Hepatocyte (in vitro differentiated cells): Measurements from ENCODE around the gene AKAP13. TPM values are rescaled to one million over a fixed set of nuclear protein-coding genes. Genes with fewer than 3 reads are reported as not detected.
A peak's percentile ranks its signal among the peaks of the same experiment; 100 is the strongest.

ENCODE experiments used
- DNase-seq: peaks from one replicate; pipeline ENCODE4 v3.0.0-alpha.2; 2016; ENCODE audit warnings: low spot score
- H2AFZ ChIP-seq: fragments of 200-600 bp; sonication (generic); 2 replicates; pipeline ENCODE4 v1.6.0; 2016; ENCODE audit warnings: antibody characterized with exemption, mild to moderate bottlenecking
- H3K27ac ChIP-seq: fragments of 200-600 bp; sonication (generic); 2 replicates; pipeline ENCODE4 v1.5.1; 2016; ENCODE audit warnings: mild to moderate bottlenecking
- H3K27me3 ChIP-seq: fragments of 200-600 bp; sonication (generic); 2 replicates; pipeline ENCODE4 v1.6.1; 2016
- H3K36me3 ChIP-seq: fragments of 200-600 bp; sonication (generic); replicated peaks from 2 replicates; pipeline ENCODE4 v1.5.1; 2016; ENCODE audit warnings: low read depth; ENCODE audit not compliant: insufficient read depth
- H3K4me1 ChIP-seq: fragments of 200-600 bp; sonication (generic); 2 replicates; pipeline ENCODE4 v1.5.1; 2016; ENCODE audit warnings: mild to moderate bottlenecking, moderate library complexity; ENCODE audit not compliant: insufficient read depth
- H3K4me2 ChIP-seq: fragments of 200-600 bp; sonication (generic); 2 replicates; pipeline ENCODE4 v1.6.0; 2016
- H3K4me3 ChIP-seq: fragments of 200-600 bp; sonication (generic); 2 replicates; pipeline ENCODE4 v1.5.1; 2016; ENCODE audit warnings: mild to moderate bottlenecking
- H3K79me2 ChIP-seq: fragments of 200-600 bp; sonication (generic); 2 replicates; pipeline ENCODE4 v1.6.0; 2017; ENCODE audit warnings: mild to moderate bottlenecking
- H3K9me2 ChIP-seq: fragments of 200-600 bp; sonication (generic); replicated peaks from 2 replicates; pipeline ENCODE4 v1.6.0; 2017; ENCODE audit warnings: mild to moderate bottlenecking; ENCODE audit not compliant: insufficient read depth
- H3K9me3 ChIP-seq: fragments of 200-600 bp; sonication (generic); 2 replicates; pipeline ENCODE4 v1.5.1; 2016; ENCODE audit warnings: low read depth, mild to moderate bottlenecking
- H4K20me1 ChIP-seq: fragments of 200-600 bp; sonication (generic); 2 replicates; pipeline ENCODE4 v1.6.0; 2016; ENCODE audit warnings: mild to moderate bottlenecking; ENCODE audit not compliant: insufficient read depth, poor library complexity, severe bottlenecking
- EZH2 ChIP-seq: fragments of 200-600 bp; sonication (generic); IDR thresholded peaks from 2 replicates; pipeline ENCODE4 v1.6.1; 2016; ENCODE audit warnings: antibody characterized with exemption, mild to moderate bottlenecking, borderline replicate concordance
- EZH2phosphoT487 ChIP-seq: fragments of 200-600 bp; sonication (generic); IDR thresholded peaks from one replicate; pipeline ENCODE4 v1.6.1; 2018; ENCODE audit warnings: antibody characterized with exemption, mild to moderate bottlenecking, low read depth, moderate library complexity; ENCODE audit not compliant: unreplicated experiment, severe bottlenecking
- WGBS: methylation state at CpG from one replicate; pipeline ENCODE4 v1.1.6; 2016; ENCODE audit warnings: low lambda C conversion rate; ENCODE audit errors: missing lambda C conversion rate; 5-methylcytosine and 5-hydroxymethylcytosine counted together
- polyA plus RNA-seq: library from polyadenylated mRNA; unstranded; fragments of >200 nt; fragmentation: Nextera tagmentation; extraction: Ambion mirVana; gene quantifications from 2 replicates; pipeline ENCODE4 v1.2.1, GENCODE V29; 2016
- total RNA-seq: library from RNA; depleted of rRNA; stranded (reverse); fragments of >200 nt; gene quantifications from 2 replicates; pipeline ENCODE4 v1.2.3, GENCODE V29; 2014
- TF ChIP-seq, protein P1 (sequence below): fragments of 200-600 bp; sonication (generic); IDR thresholded peaks from 2 replicates; pipeline ENCODE4 v1.5.1; 2016; ENCODE audit warnings: antibody characterized with exemption, mild to moderate bottlenecking; ENCODE audit not compliant: poor library complexity

AKAP13 gene
- total and polyA plus RNA-seq, 2 experiments from 2014 or later, result 55.6 to 80.9 TPM

DNA sequence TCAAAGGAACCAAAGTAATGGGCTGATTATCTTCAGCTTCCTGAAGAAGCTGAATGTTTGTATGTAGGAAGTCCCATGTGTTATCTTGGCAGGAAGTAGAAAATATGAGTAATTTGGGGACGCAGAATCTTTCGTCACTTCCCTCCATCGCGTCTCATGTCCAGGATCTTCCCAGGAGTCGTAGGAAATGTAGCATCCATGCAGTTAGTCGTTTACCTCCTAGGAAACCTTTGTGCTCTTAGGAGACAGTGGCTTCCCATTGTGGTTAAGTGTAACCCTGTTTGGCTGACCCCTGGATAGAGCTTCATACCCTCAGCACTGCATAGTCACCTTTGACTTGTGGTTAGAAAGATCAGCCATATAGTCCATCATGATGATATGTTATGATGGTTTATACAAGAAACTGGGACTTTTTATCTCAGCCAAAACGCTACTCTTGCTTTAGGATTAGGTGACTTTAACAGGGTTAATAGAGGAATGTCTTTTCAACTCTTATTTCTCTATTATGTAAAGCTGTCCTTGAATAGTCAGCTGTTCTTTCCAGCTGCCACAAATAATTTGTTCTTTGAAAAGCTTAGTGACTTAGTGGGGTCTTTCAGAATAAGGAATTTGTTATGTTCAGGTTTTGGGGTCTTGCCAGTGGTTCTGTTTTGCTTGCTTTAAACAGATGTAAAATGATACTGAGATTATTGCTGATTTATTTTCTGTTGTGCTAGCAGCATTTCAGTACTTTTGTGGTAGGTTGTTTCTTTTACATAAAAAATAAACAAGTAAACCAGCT, 322.1 kb downstream of the AKAP13 start:
- no peaks in the 10 kb centered on the region for H3K9me3 ChIP-seq
- no peak overlapping the region for H2AFZ ChIP-seq
- no peak overlapping the region for H3K4me3 ChIP-seq
- no peaks in the 10 kb centered on the region for H3K36me3 ChIP-seq
- peaks cover 45% of the 10 kb centered on the region for H3K4me1 ChIP-seq
- H3K27me3 ChIP-seq, result no peaks in the 10 kb centered on the region
- peaks cover 5% of the 10 kb centered on the region for H3K79me2 ChIP-seq
- WGBS, result 71% methylated on average over 7 of the region's 7 CpGs
- H4K20me1 ChIP-seq, result no peaks in the 10 kb centered on the region
- no peak overlapping the region for H3K4me2 ChIP-seq
- no peaks in the 10 kb centered on the region for H3K9me2 ChIP-seq
- no peak for DNase-seq
- no peak for TF ChIP-seq EZH2phosphoT487
- TF ChIP-seq, protein P1, sequence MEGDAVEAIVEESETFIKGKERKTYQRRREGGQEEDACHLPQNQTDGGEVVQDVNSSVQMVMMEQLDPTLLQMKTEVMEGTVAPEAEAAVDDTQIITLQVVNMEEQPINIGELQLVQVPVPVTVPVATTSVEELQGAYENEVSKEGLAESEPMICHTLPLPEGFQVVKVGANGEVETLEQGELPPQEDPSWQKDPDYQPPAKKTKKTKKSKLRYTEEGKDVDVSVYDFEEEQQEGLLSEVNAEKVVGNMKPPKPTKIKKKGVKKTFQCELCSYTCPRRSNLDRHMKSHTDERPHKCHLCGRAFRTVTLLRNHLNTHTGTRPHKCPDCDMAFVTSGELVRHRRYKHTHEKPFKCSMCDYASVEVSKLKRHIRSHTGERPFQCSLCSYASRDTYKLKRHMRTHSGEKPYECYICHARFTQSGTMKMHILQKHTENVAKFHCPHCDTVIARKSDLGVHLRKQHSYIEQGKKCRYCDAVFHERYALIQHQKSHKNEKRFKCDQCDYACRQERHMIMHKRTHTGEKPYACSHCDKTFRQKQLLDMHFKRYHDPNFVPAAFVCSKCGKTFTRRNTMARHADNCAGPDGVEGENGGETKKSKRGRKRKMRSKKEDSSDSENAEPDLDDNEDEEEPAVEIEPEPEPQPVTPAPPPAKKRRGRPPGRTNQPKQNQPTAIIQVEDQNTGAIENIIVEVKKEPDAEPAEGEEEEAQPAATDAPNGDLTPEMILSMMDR, result no peak
- TF ChIP-seq EZH2, result no peak
- peak overlapping the region; percentile 44 for H3K27ac ChIP-seq

DNA sequence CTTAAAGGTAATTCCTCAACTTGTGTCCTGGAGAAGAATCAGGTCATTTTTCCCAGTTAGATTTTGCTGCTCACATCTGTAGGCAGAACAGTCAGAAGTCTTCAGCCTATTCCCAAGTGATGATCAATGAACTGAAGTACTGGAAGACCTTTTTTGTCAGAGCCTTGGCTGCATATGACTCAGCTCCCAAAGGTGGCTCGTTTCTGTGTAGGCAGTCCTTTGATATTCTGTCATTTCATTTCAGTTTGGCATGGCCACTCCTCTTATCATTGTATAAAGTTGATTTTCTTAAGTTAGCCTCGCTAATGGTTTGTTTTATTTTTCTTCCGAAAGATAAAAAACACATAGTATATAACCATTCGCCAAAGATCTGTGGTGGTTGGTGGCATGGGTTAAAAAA, 323.7 kb downstream of the AKAP13 start:
- Histone ChIP-seq H3K27ac (peak overlapping the region; percentile 55), H4K20me1 (no peaks in the 10 kb centered on the region), H3K9me2 (no peaks in the 10 kb centered on the region), H2AFZ (no peak overlapping the region), H3K27me3 (no peaks in the 10 kb centered on the region), H3K4me3 (no peak overlapping the region), H3K4me2 (no peak overlapping the region), H3K4me1 (peaks cover 52% of the 10 kb centered on the region), H3K36me3 (no peaks in the 10 kb centered on the region), H3K9me3 (no peaks in the 10 kb centered on the region), H3K79me2 (peaks cover 5% of the 10 kb centered on the region)
- no peak for DNase-seq
- WGBS, result 78% methylated on average over 4 of the region's 4 CpGs
- TF ChIP-seq, protein P1, result no peak
- no peak for TF ChIP-seq EZH2phosphoT487
- no peak for TF ChIP-seq EZH2

DNA sequence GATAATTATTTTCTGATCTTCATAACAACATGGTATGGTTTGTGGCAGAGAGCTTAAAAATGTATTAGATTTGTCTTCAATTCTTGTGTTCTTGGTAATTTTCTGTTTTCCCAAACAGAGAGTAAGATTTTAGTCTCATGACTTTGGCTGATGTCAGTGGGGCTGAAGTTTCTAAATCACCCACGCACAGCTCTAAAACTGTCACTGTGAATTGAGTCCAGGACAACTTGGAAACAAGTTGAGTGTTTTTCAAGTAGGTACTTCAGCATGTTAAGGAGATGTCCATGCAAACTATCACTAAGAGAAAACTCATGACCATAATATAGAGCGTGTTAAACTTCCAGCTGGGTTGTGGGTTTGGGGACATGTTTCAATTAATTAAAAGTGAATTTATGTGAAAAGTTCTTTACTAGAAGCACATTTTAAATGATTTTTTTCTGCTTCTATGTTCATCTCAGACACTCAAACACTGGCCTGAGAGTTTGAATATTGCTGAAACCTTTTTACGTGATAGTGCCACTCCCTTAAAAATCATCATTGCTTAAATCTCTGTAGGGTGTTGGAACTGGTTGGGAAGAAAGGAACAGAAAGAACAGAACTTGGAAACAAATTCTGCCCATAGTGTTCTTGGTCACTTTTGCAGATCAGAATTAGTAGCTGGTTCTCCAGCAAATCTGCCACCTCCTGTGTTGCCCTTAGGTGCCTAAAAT, 324.5 kb downstream of the AKAP13 start:
- no peaks in the 10 kb centered on the region for H4K20me1 ChIP-seq
- DNase-seq, result no peak
- TF ChIP-seq EZH2phosphoT487 (no peak), EZH2 (no peak)
- TF ChIP-seq, protein P1, result no peak
- H3K4me3 ChIP-seq, result no peak overlapping the region
- H3K36me3 ChIP-seq, result no peaks in the 10 kb centered on the region
- H3K9me2 ChIP-seq, result no peaks in the 10 kb centered on the region
- peaks cover 52% of the 10 kb centered on the region for H3K4me1 ChIP-seq
- peak overlapping the region; percentile 55 for H3K27ac ChIP-seq
- H3K9me3 ChIP-seq, result no peaks in the 10 kb centered on the region
- H3K79me2 ChIP-seq, result peaks cover 5% of the 10 kb centered on the region
- no peaks in the 10 kb centered on the region for H3K27me3 ChIP-seq
- no peak overlapping the region for H3K4me2 ChIP-seq
- H2AFZ ChIP-seq, result no peak overlapping the region
- 92% methylated on average over 3 of the region's 3 CpGs for WGBS
